Loucy (cell line): Measurements from ENCODE around the gene DNPEP.

Experiments
- H2AFZ ChIP-seq: fragments of 200-600 bp; sonication (generic); 2 replicates; pipeline ENCODE4 v1.6.0; 2016; ENCODE audit warnings: antibody characterized with exemption, mild to moderate bottlenecking, low read length, moderate library complexity
- H3F3A ChIP-seq: fragments of 200-600 bp; 2 replicates; pipeline ENCODE4 v1.6.0; 2016; ENCODE audit warnings: antibody characterized with exemption, low read depth, mild to moderate bottlenecking
- H3K27me3 ChIP-seq: fragments of 200-600 bp; sonication (generic); 2 replicates; pipeline ENCODE4 v1.6.1; 2014; ENCODE audit warnings: low read length, mild to moderate bottlenecking; ENCODE audit not compliant: insufficient read depth, poor library complexity, severe bottlenecking
- H3K36me3 ChIP-seq: fragments of 200-600 bp; sonication (generic); 2 replicates; pipeline ENCODE4 v1.6.1; 2016; ENCODE audit warnings: low read length; ENCODE audit not compliant: insufficient read depth
- H3K4me1 ChIP-seq: fragments of 200-600 bp; sonication (generic); 2 replicates; pipeline ENCODE4 v1.5.1; 2014; ENCODE audit warnings: low read length, mild to moderate bottlenecking; ENCODE audit not compliant: insufficient read depth, poor library complexity, severe bottlenecking
- H3K4me2 ChIP-seq: fragments of 200-600 bp; sonication (generic); 2 replicates; pipeline ENCODE4 v1.6.0; 2014; ENCODE audit warnings: antibody characterized with exemption, low read length, low read depth, mild to moderate bottlenecking; ENCODE audit not compliant: poor library complexity, severe bottlenecking
- H3K4me3 ChIP-seq: fragments of 200-600 bp; sonication (generic); 2 replicates; pipeline ENCODE4 v1.5.1; 2014; ENCODE audit warnings: low read length, mild to moderate bottlenecking, mixed read lengths; ENCODE audit not compliant: poor library complexity, severe bottlenecking
- H3K79me2 ChIP-seq: fragments of 200-600 bp; sonication (generic); 2 replicates; pipeline ENCODE4 v1.6.1; 2014; ENCODE audit warnings: low read length; ENCODE audit not compliant: insufficient read depth
- H3K9ac ChIP-seq: fragments of 200-600 bp; sonication (generic); 2 replicates; pipeline ENCODE4 v1.6.0; 2014; ENCODE audit warnings: mild to moderate bottlenecking, low read depth, low read length, moderate library complexity; ENCODE audit not compliant: poor library complexity, severe bottlenecking
- H3K9me2 ChIP-seq: fragments of 200-600 bp; sonication (generic); replicated peaks from 2 replicates; pipeline ENCODE4 v1.6.1; 2016; ENCODE audit warnings: low read depth, low read length, mixed read lengths
- H3K9me3 ChIP-seq: fragments of 200-600 bp; sonication (generic); 2 replicates; pipeline ENCODE4 v1.6.1; 2014; ENCODE audit warnings: mild to moderate bottlenecking, antibody characterized with exemption, low read length, low read depth; ENCODE audit not compliant: insufficient read depth
- H4K20me1 ChIP-seq: fragments of 200-600 bp; sonication (generic); 2 replicates; pipeline ENCODE4 v1.6.0; 2014; ENCODE audit warnings: antibody characterized with exemption, low read length, mild to moderate bottlenecking; ENCODE audit not compliant: insufficient read depth, poor library complexity, severe bottlenecking
- EZH2phosphoT487 ChIP-seq: fragments of 200-600 bp; IDR thresholded peaks from 2 replicates; pipeline ENCODE4 v1.6.1; 2018; ENCODE audit warnings: antibody characterized with exemption, mild to moderate bottlenecking, moderate library complexity, borderline replicate concordance
- TF ChIP-seq, protein P1 (sequence below): fragments of 200-600 bp; sonication (generic); conservative IDR thresholded peaks from 2 replicates; pipeline ENCODE4 v1.5.1; 2014; ENCODE audit warnings: mild to moderate bottlenecking, antibody characterized with exemption, low read length

The DNPEP gene

GRCh38 chr2:219358170-219359075 is 29.3 kb downstream of the DNPEP start:
- H4K20me1 ChIP-seq, result no peaks in the 10 kb centered on the region
- H3K9ac ChIP-seq, result no peak overlapping the region
- no peak overlapping the region for H3K4me3 ChIP-seq
- no peaks in the 10 kb centered on the region for H3K79me2 ChIP-seq
- H3K9me2 ChIP-seq, result no peaks in the 10 kb centered on the region
- H3K4me2 ChIP-seq, result no peak overlapping the region
- no peaks in the 10 kb centered on the region for H3K27me3 ChIP-seq
- H3K4me1 ChIP-seq, result no peaks in the 10 kb centered on the region
- TF ChIP-seq, protein P1, sequence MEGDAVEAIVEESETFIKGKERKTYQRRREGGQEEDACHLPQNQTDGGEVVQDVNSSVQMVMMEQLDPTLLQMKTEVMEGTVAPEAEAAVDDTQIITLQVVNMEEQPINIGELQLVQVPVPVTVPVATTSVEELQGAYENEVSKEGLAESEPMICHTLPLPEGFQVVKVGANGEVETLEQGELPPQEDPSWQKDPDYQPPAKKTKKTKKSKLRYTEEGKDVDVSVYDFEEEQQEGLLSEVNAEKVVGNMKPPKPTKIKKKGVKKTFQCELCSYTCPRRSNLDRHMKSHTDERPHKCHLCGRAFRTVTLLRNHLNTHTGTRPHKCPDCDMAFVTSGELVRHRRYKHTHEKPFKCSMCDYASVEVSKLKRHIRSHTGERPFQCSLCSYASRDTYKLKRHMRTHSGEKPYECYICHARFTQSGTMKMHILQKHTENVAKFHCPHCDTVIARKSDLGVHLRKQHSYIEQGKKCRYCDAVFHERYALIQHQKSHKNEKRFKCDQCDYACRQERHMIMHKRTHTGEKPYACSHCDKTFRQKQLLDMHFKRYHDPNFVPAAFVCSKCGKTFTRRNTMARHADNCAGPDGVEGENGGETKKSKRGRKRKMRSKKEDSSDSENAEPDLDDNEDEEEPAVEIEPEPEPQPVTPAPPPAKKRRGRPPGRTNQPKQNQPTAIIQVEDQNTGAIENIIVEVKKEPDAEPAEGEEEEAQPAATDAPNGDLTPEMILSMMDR, result no peak
- TF ChIP-seq EZH2phosphoT487, result no peak
- H3K9me3 ChIP-seq, result no peaks in the 10 kb centered on the region
- no peaks in the 10 kb centered on the region for H3K36me3 ChIP-seq
- no peak overlapping the region for H2AFZ ChIP-seq
- no peaks in the 10 kb centered on the region for H3F3A ChIP-seq

DNA sequence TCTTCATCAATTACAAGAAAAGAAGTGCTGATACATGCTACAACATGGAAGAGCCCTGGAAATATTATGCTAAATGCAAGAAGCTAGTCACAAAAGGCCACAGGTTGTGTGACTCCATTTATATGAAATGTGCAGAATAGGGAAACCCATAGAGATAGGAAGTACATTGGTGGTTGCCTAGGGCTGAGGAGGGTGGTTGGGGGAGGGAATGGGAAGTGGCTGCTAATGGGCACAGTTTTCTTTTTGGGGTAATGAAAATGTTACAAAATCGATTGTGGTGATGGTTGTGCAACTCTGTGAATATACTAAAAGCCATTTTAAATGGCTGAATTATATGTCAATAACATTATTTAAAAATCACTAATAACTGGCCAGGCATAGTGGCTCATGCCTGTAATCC is 30.9 kb downstream of the DNPEP start:
- no peaks in the 10 kb centered on the region for H3F3A ChIP-seq
- no peaks in the 10 kb centered on the region for H3K27me3 ChIP-seq
- no peaks in the 10 kb centered on the region for H3K36me3 ChIP-seq
- H3K4me3 ChIP-seq, result no peak overlapping the region
- H3K79me2 ChIP-seq, result no peaks in the 10 kb centered on the region
- H3K4me2 ChIP-seq, result no peak overlapping the region
- no peak overlapping the region for H2AFZ ChIP-seq
- H4K20me1 ChIP-seq, result no peaks in the 10 kb centered on the region
- no peaks in the 10 kb centered on the region for H3K9me2 ChIP-seq
- H3K4me1 ChIP-seq, result no peaks in the 10 kb centered on the region
- no peak for TF ChIP-seq EZH2phosphoT487
- no peaks in the 10 kb centered on the region for H3K9me3 ChIP-seq
- H3K9ac ChIP-seq, result no peak overlapping the region

DNA sequence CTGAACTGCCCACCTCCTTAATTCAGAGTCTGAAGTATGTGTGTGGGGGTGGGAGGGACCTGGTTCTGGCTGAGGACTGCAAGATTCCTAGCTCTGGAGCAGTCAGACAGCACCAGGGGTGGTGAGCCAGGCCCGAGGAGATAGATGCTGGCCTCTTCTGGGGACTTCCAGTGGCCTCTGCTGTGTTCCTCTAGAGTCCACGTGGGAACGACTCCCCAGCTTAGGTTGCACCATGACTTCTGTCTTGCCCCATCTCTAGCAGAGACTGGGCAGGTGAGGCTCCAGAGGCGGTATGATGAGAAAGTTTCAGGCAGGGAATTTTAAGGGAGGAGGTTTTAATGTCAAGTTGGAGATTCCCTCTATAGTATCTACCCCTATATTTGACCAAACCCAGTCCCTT is 33.1 kb downstream of the DNPEP start:
- H3K9ac ChIP-seq, result no peak overlapping the region
- no peaks in the 10 kb centered on the region for H3K36me3 ChIP-seq
- H3F3A ChIP-seq, result no peaks in the 10 kb centered on the region
- H3K9me2 ChIP-seq, result no peaks in the 10 kb centered on the region
- TF ChIP-seq, protein P1, result no peak
- TF ChIP-seq EZH2phosphoT487, result no peak
- H3K9me3 ChIP-seq, result no peaks in the 10 kb centered on the region
- H3K4me1 ChIP-seq, result no peaks in the 10 kb centered on the region
- H3K4me3 ChIP-seq, result no peak overlapping the region
- H3K79me2 ChIP-seq, result no peaks in the 10 kb centered on the region
- H3K4me2 ChIP-seq, result no peak overlapping the region
- no peak overlapping the region for H2AFZ ChIP-seq
- no peaks in the 10 kb centered on the region for H3K27me3 ChIP-seq
- H4K20me1 ChIP-seq, result no peaks in the 10 kb centered on the region

- no peaks in the 10 kb centered on the region for H3K4me1 ChIP-seq
- no peak overlapping the region for H3K9ac ChIP-seq
- H3K4me3 ChIP-seq, result no peak overlapping the region
- no peaks in the 10 kb centered on the region for H3K9me2 ChIP-seq
- TF ChIP-seq, protein P1, result no peak
- no peaks in the 10 kb centered on the region for H3K36me3 ChIP-seq
- no peaks in the 10 kb centered on the region for H3K27me3 ChIP-seq
- no peaks in the 10 kb centered on the region for H3K79me2 ChIP-seq
- H3K9me3 ChIP-seq, result no peaks in the 10 kb centered on the region
- H2AFZ ChIP-seq, result no peak overlapping the region
- no peaks in the 10 kb centered on the region for H3F3A ChIP-seq
- no peak overlapping the region for H3K4me2 ChIP-seq
- no peaks in the 10 kb centered on the region for H4K20me1 ChIP-seq
Observed at GRCh38 chr2:219353129-219353528, 34.6 kb downstream of the DNPEP start.
